Erythroblast (primary cell): ENCODE data around the gene SHKBP1.

Experiments used
- GATA1 ChIP-seq: IDR thresholded peaks from 2 replicates; pipeline ENCODE4 v1.6.1; 2011; ENCODE audit warnings: low read depth, mild to moderate bottlenecking, control low read depth, low read length, moderate library complexity
- POLR2A ChIP-seq: IDR thresholded peaks from 2 replicates; pipeline ENCODE4 v1.6.1; 2011; ENCODE audit warnings: mild to moderate bottlenecking, low read length

- TF ChIP-seq GATA1, result no peak
- TF ChIP-seq POLR2A, result no peak
Measured at GRCh38 chr19:40589591-40590429, 13.1 kb downstream of the SHKBP1 start.
